GM19397 (cell line): Measurements from ENCODE around the gene NLGN4X.

ENCODE experiments used
- ATAC-seq: cut with Tn5 transposase; IDR thresholded peaks from one replicate; pipeline ENCODE4 v1.9.1; 2021; ENCODE audit warnings: mild to moderate bottlenecking, moderate library complexity; ENCODE audit not compliant: unreplicated experiment

NLGN4X gene

DNA sequence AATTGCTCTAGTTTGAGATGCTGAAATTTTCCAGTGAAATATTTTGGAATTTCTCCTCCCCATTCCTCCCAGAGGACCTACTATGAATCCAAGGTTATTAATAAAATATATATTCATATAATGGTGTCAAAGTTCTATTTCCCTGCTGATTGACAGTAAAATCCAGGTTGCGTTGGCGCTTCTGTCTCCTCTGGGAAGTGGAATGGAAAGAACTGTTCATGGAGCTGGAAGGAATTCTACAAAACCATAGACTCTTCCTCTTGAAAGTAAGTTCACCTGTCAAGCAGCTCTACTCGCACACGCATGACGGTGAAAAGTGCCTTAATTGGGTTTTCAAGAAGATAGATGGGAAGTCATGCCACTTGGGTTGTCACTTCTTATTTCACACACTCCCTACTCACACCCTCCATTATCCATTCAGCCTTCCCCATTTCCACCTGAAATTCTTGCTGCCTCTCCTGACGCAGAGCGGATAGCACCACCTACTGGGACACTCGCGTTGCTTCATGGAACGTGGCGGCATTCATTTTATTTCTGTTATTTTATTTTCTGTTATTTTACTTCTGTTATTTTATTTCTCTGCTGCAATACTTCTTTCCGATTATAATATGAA is 351.6 kb downstream of the NLGN4X start:
- no peak for ATAC-seq

GRCh38 chrX:5870238-5870637 is 358.4 kb downstream of the NLGN4X start:
- no peak for ATAC-seq

DNA sequence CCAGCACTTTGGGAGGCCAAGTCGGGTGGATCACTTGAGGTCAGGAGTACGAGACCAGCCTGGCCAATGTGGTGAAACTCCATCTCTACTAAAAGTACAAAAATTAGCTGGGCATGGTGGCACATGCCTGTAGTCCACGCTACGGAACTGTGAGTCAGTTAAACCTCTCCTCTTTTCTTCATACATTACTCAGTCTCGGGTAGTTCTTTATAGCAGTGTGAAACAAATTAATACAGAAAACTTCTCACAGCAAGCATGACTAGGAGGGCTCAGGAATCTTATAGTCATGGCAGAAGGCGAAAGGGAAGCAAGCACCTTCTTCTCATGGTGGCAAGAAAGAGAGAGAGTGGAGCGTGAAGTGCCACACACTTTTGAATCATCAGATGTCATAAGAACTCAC is 358.9 kb downstream of the NLGN4X start:
- no peak for ATAC-seq

- ATAC-seq: no peak
Measured at GRCh38 chrX:5867778-5868177, 360.9 kb downstream of the NLGN4X start.

DNA sequence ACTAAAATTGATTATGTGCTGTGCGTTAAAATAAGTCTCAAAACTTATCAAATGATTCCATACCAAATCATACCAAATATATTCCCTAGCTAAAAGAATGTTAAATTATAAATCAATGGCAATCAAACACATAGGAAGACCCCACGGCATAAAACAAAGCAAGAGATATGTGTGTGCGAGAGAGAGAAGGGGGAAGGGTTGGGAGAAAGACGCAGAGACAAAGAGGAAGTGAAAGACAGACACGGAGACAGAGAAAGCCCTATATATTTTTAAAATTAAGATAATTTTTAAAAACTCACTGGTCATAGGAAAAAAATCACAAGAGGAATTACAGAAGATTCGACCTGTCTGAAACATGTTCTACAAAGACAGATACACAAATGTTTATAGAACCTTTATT is 371.4 kb downstream of the NLGN4X start:
- ATAC-seq: no peak

- ATAC-seq: no peak
Measured at GRCh38 chrX:5852941-5853340, 375.7 kb downstream of the NLGN4X start.

- no peak for ATAC-seq
Measured at GRCh38 chrX:5842601-5843000, 386.1 kb downstream of the NLGN4X start.
